ENCODE data around the gene PLEKHG4. TPM values are rescaled to one million over a fixed set of nuclear protein-coding genes. Genes with fewer than 3 reads are reported as not detected.

Gene PLEKHG4
- total RNA-seq, 1 experiment from 2014 or later, result 13.9 TPM

DNA sequence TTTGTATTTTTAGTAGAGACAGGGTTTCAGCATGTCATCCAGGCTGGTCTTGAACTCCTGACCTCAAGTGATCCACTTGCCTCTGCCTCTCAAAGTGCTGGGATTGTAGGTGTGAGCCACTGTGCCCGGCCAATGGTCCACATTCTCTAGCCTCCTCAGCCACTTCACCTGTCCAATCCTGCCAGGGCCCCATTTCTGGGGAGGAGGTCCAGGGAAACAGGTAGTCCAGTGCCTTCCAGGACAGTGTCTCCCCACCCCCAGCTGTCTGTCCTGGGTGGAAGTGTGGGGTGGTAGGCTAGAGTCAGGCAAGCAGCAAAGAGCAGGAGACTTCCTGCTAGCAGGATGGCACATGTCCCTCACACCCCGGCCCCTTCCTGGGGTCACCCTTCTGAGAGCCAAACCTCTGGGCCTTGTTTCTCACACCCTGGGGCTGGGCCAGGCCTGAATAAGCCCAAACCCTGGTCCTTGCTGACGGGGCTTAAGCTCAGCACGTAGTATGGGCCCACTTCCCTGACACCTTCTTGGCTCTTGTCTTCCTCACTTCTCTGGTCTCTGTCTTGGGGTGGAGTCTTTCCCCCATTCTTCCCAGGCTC lies 37.1 kb upstream of the PLEKHG4 start:
- H2AK5ac ChIP-seq (ENCODE audit: insufficient read length, low read length), result no peak overlapping the region
- no peak overlapping the region for H2BK5ac ChIP-seq (ENCODE audit: insufficient read length, low read length)
- no peak overlapping the region for H3K14ac ChIP-seq (ENCODE audit: insufficient read depth, low read length)
- peaks cover 6 to 27% (median 16%) of the 10 kb centered on the region in 3 experiments; a peak in 6 of 7 replicates for H3K36me3 Mint-ChIP-seq (ENCODE audit: insufficient read depth in 1 of 3, low read depth in 3 of 3)
- H2BK120ac ChIP-seq (ENCODE audit: low read depth, low read length, poor library complexity, severe bottlenecking), result no peak overlapping the region
- H4K8ac ChIP-seq (replicated peaks; ENCODE audit: insufficient read length, low read depth, low read length), result no peak overlapping the region
- no peak overlapping the region for H3K56ac ChIP-seq (ENCODE audit: insufficient read length, low read depth, low read length)
- H4K91ac ChIP-seq (ENCODE audit: insufficient read length, low read depth, low read length), result no peak overlapping the region
- no peak overlapping the region for H2BK20ac ChIP-seq (ENCODE audit: low read depth, low read length, poor library complexity, severe bottlenecking)
- TF ChIP-seq CTCF (conservative IDR thresholded peaks at IDR 0.05), result no peak
- H2BK12ac ChIP-seq (ENCODE audit: insufficient read length, low read depth, low read length), result no peak overlapping the region
- peaks cover 3% of the 10 kb centered on the region for H4K20me1 ChIP-seq (ENCODE audit: control insufficient read depth, insufficient read depth, insufficient read length)
- no peak overlapping the region for H3K4me2 ChIP-seq (ENCODE audit: insufficient read depth, insufficient read length, low read length)
- H2BK15ac ChIP-seq (ENCODE audit: low read depth, low read length), result no peak overlapping the region
- no CpG with 5 or more reads among the region's 4 CpGs for WGBS (ENCODE audit: extremely low coverage, insufficient read length, low lambda C conversion rate)
- H3K4me1 ChIP-seq (ENCODE audit: insufficient read depth, low read length), result peaks cover 11% of the 10 kb centered on the region; the same call in 1 of the 2 replicates
- no peaks in the 10 kb centered on the region for H3K9me3 ChIP-seq (ENCODE audit: control insufficient read depth, low read depth, low read length)
- no peak overlapping the region for H3K18ac ChIP-seq (ENCODE audit: insufficient read length, low read depth, low read length)
- H3K9ac ChIP-seq (ENCODE audit: extremely low read depth, insufficient read length, low read length), result no peak overlapping the region
- no peaks in the 10 kb centered on the region; the same call in 1 of the 2 replicates for H3K79me2 ChIP-seq (ENCODE audit: insufficient read depth, low read length)
- no peak overlapping the region for H3K4me3 Mint-ChIP-seq
- no peaks in the 10 kb centered on the region for H3K9me3 Mint-ChIP-seq
- no peak overlapping the region for H4K5ac ChIP-seq (ENCODE audit: insufficient read length, low read depth, low read length)
- H2AFZ ChIP-seq (ENCODE audit: low read length), result no peak overlapping the region
- no peak overlapping the region for H3K4ac ChIP-seq (ENCODE audit: low read depth, low read length)
- peaks cover 15% of the 10 kb centered on the region for H3K23me2 ChIP-seq (ENCODE audit: insufficient read length, low read depth, low read length, poor library complexity, severe bottlenecking)
- H3K79me1 ChIP-seq (ENCODE audit: insufficient read depth, low read depth, low read length, poor library complexity, severe bottlenecking), result peaks cover 4% of the 10 kb centered on the region
- no peak for DNase-seq
- H3K27me3 ChIP-seq (ENCODE audit: insufficient read depth, low read length), result no peaks in the 10 kb centered on the region
- peak overlapping the region in 1 of 3 experiments; percentile 44; a peak in 2 of 7 replicates for H3K27ac Mint-ChIP-seq
- no peak overlapping the region for H3K27ac ChIP-seq (ENCODE audit: insufficient read length, low read depth, low read length)
- H3T11ph ChIP-seq (ENCODE audit: low read length), result no peak overlapping the region
- H3K27me3 Mint-ChIP-seq (ENCODE audit: low read depth), result no peaks in the 10 kb centered on the region; the same call in 1 of the 2 replicates
- peaks cover 21 to 31% of the 10 kb centered on the region in 2 experiments for H3K4me1 Mint-ChIP-seq
- no peak overlapping the region for H3K23ac ChIP-seq (ENCODE audit: insufficient read length, low read depth, low read length)

Measured in H9 (cell line).